Mesendoderm (in vitro differentiated cells): ENCODE measurements around the gene PARD3.

Experiments used
- DNase-seq: peaks from one replicate; pipeline ENCODE4 v3.0.0; 2013
- H2AK5ac ChIP-seq: 2 replicates; pipeline ENCODE4 v1.6.1; 2013; ENCODE audit warnings: low read length, inconsistent platforms
- H2BK120ac ChIP-seq: 2 replicates; pipeline ENCODE4 v1.6.1; 2013; ENCODE audit warnings: low read depth, mild to moderate bottlenecking, low read length, moderate library complexity, mixed read lengths
- H2BK15ac ChIP-seq: replicated peaks from 2 replicates; pipeline ENCODE4 v1.6.1; 2013; ENCODE audit warnings: low read depth, mild to moderate bottlenecking, moderate library complexity
- H2BK5ac ChIP-seq: 2 replicates; pipeline ENCODE4 v1.6.1; 2013; ENCODE audit warnings: low read length, inconsistent platforms
- H3K18ac ChIP-seq: 2 replicates; pipeline ENCODE4 v1.6.1; 2013; ENCODE audit warnings: mild to moderate bottlenecking, low read length, mixed read lengths
- H3K23ac ChIP-seq: one replicate; pipeline ENCODE4 v1.6.1; 2013; ENCODE audit warnings: low read length
- H3K27ac ChIP-seq: 2 replicates; pipeline ENCODE4 v1.5.1; 2013; ENCODE audit warnings: low read depth, mild to moderate bottlenecking, inconsistent platforms, low read length, moderate library complexity
- H3K27me3 ChIP-seq: 2 replicates; pipeline ENCODE4 v1.6.1; 2013; ENCODE audit warnings: low read length, control low read depth, mild to moderate bottlenecking, inconsistent platforms; ENCODE audit not compliant: insufficient read depth, poor library complexity
- H3K36me3 ChIP-seq: 2 replicates; pipeline ENCODE4 v1.6.1; 2013; ENCODE audit warnings: low read length, inconsistent platforms; ENCODE audit not compliant: control insufficient read depth, insufficient read depth
- H3K4ac ChIP-seq: one replicate; pipeline ENCODE4 v1.6.1; 2013; ENCODE audit warnings: low read depth, mild to moderate bottlenecking, low read length, moderate library complexity
- H3K4me1 ChIP-seq: 2 replicates; pipeline ENCODE4 v1.6.1; 2013; ENCODE audit warnings: low read depth, low read length, inconsistent platforms; ENCODE audit not compliant: control insufficient read depth
- H3K4me2 ChIP-seq: 2 replicates; pipeline ENCODE4 v1.6.1; 2013; ENCODE audit warnings: low read length
- H3K4me3 ChIP-seq: 2 replicates; pipeline ENCODE4 v1.5.1; 2013; ENCODE audit warnings: mild to moderate bottlenecking, low read length
- H3K56ac ChIP-seq: one replicate; pipeline ENCODE4 v1.6.1; 2013; ENCODE audit warnings: low read length
- H3K79me1 ChIP-seq: 2 replicates; pipeline ENCODE4 v1.6.1; 2013; ENCODE audit warnings: low read length, inconsistent platforms
- H3K79me2 ChIP-seq: 2 replicates; pipeline ENCODE4 v1.6.1; 2013; ENCODE audit warnings: mild to moderate bottlenecking, low read length; ENCODE audit not compliant: control insufficient read depth, insufficient read depth
- H3K9ac ChIP-seq: 2 replicates; pipeline ENCODE4 v1.6.1; 2013; ENCODE audit warnings: low read length, inconsistent platforms
- H4K5ac ChIP-seq: one replicate; pipeline ENCODE4 v1.6.1; 2013; ENCODE audit warnings: low read length
- H4K8ac ChIP-seq: one replicate; pipeline ENCODE4 v1.6.1; 2013; ENCODE audit warnings: low read depth, mild to moderate bottlenecking, control low read depth, low read length, moderate library complexity
- WGBS: extraction: QIAGEN DNeasy Blood & Tissue Kit; methylation state at CpG from one replicate; pipeline ENCODE4 v1.1.7; 2013; ENCODE audit warnings: low lambda C conversion rate, missing lambda C conversion rate; ENCODE audit not compliant: insufficient coverage; ENCODE audit errors: extremely low coverage; 5-methylcytosine and 5-hydroxymethylcytosine counted together

PARD3 gene

GRCh38 chr10:34731885-34732701, 83.0 kb downstream of the PARD3 start:
- H2AK5ac ChIP-seq, result no peak overlapping the region
- no peak overlapping the region for H3K23ac ChIP-seq
- H3K79me2 ChIP-seq, result peaks cover 37% of the 10 kb centered on the region
- no peak overlapping the region for H2BK5ac ChIP-seq
- no peak overlapping the region for H3K18ac ChIP-seq
- peaks cover 9% of the 10 kb centered on the region for H3K79me1 ChIP-seq
- H3K4me2 ChIP-seq, result no peak overlapping the region
- no peak overlapping the region for H3K9ac ChIP-seq
- H3K56ac ChIP-seq, result no peak overlapping the region
- no peak overlapping the region for H2BK15ac ChIP-seq
- H3K4ac ChIP-seq, result no peak overlapping the region
- no peaks in the 10 kb centered on the region for H3K4me1 ChIP-seq
- DNase-seq, result no peak
- no peak overlapping the region for H4K8ac ChIP-seq
- no peak overlapping the region for H2BK120ac ChIP-seq
- H3K27me3 ChIP-seq, result no peaks in the 10 kb centered on the region
- no peak overlapping the region for H3K4me3 ChIP-seq
- no peak overlapping the region for H3K27ac ChIP-seq
- no peaks in the 10 kb centered on the region for H3K36me3 ChIP-seq
- WGBS, result no CpG with 5 or more reads among the region's 7 CpGs
- no peak overlapping the region for H4K5ac ChIP-seq

GRCh38 chr10:34731213-34731612, 83.9 kb downstream of the PARD3 start:
- no peak overlapping the region for H2BK5ac ChIP-seq
- no peak overlapping the region for H3K9ac ChIP-seq
- H3K56ac ChIP-seq, result no peak overlapping the region
- no peak overlapping the region for H2BK120ac ChIP-seq
- H3K4me2 ChIP-seq, result no peak overlapping the region
- no peak overlapping the region for H3K27ac ChIP-seq
- no peak overlapping the region for H3K18ac ChIP-seq
- H3K4ac ChIP-seq, result no peak overlapping the region
- peaks cover 11% of the 10 kb centered on the region for H3K79me1 ChIP-seq
- H2AK5ac ChIP-seq, result no peak overlapping the region
- H4K8ac ChIP-seq, result no peak overlapping the region
- no peak for DNase-seq
- no peak overlapping the region for H2BK15ac ChIP-seq
- H3K79me2 ChIP-seq, result peaks cover 39% of the 10 kb centered on the region
- H4K5ac ChIP-seq, result no peak overlapping the region
- H3K4me1 ChIP-seq, result no peaks in the 10 kb centered on the region
- H3K4me3 ChIP-seq, result no peak overlapping the region
- no peak overlapping the region for H3K23ac ChIP-seq
- no peaks in the 10 kb centered on the region for H3K27me3 ChIP-seq
- no CpG with 5 or more reads among the region's 2 CpGs for WGBS
- no peaks in the 10 kb centered on the region for H3K36me3 ChIP-seq

GRCh38 chr10:34730726-34731125, 84.4 kb downstream of the PARD3 start:
- no peak overlapping the region for H3K4me2 ChIP-seq
- H3K79me1 ChIP-seq, result peaks cover 11% of the 10 kb centered on the region
- H2BK120ac ChIP-seq, result no peak overlapping the region
- no peak overlapping the region for H3K4ac ChIP-seq
- H4K5ac ChIP-seq, result no peak overlapping the region
- H3K56ac ChIP-seq, result no peak overlapping the region
- H3K36me3 ChIP-seq, result no peaks in the 10 kb centered on the region
- WGBS, result no CpG with 5 or more reads among the region's 7 CpGs
- no peak overlapping the region for H3K27ac ChIP-seq
- H3K9ac ChIP-seq, result no peak overlapping the region
- H2BK5ac ChIP-seq, result no peak overlapping the region
- no peak for DNase-seq
- no peak overlapping the region for H2AK5ac ChIP-seq
- H4K8ac ChIP-seq, result no peak overlapping the region
- no peaks in the 10 kb centered on the region for H3K27me3 ChIP-seq
- H3K23ac ChIP-seq, result no peak overlapping the region
- H3K4me3 ChIP-seq, result no peak overlapping the region
- no peaks in the 10 kb centered on the region for H3K4me1 ChIP-seq
- no peak overlapping the region for H2BK15ac ChIP-seq
- H3K18ac ChIP-seq, result no peak overlapping the region
- H3K79me2 ChIP-seq, result peaks cover 38% of the 10 kb centered on the region

- Histone ChIP-seq H3K27ac (no peak overlapping the region), H3K36me3 (no peaks in the 10 kb centered on the region), H2BK5ac (no peak overlapping the region), H2BK15ac (no peak overlapping the region), H2BK120ac (no peak overlapping the region), H3K4me3 (no peak overlapping the region), H3K79me2 (peaks cover 42% of the 10 kb centered on the region), H3K56ac (no peak overlapping the region), H3K79me1 (peaks cover 16% of the 10 kb centered on the region), H3K18ac (no peak overlapping the region), H3K9ac (no peak overlapping the region), H3K4me1 (no peaks in the 10 kb centered on the region), H3K23ac (no peak overlapping the region), H3K27me3 (no peaks in the 10 kb centered on the region), H3K4ac (no peak overlapping the region), H3K4me2 (no peak overlapping the region), H4K8ac (no peak overlapping the region), H4K5ac (no peak overlapping the region), H2AK5ac (no peak overlapping the region)
- no peak for DNase-seq
- WGBS, result no CpG with 5 or more reads among the region's 5 CpGs
These were observed 85.5 kb downstream of the PARD3 start for GRCh38 chr10:34729619-34730018.

GRCh38 chr10:34728361-34728760, 86.7 kb downstream of the PARD3 start:
- no peak overlapping the region for H3K9ac ChIP-seq
- H2BK5ac ChIP-seq, result no peak overlapping the region
- no peak overlapping the region for H3K56ac ChIP-seq
- no peak overlapping the region for H3K18ac ChIP-seq
- no peak overlapping the region for H2AK5ac ChIP-seq
- H2BK120ac ChIP-seq, result no peak overlapping the region
- no peaks in the 10 kb centered on the region for H3K27me3 ChIP-seq
- H3K4me2 ChIP-seq, result no peak overlapping the region
- H3K27ac ChIP-seq, result no peak overlapping the region
- H3K36me3 ChIP-seq, result no peaks in the 10 kb centered on the region
- peaks cover 43% of the 10 kb centered on the region for H3K79me2 ChIP-seq
- no CpG with 5 or more reads among the region's 1 CpG for WGBS
- H3K4ac ChIP-seq, result no peak overlapping the region
- no peaks in the 10 kb centered on the region for H3K4me1 ChIP-seq
- H3K23ac ChIP-seq, result no peak overlapping the region
- H4K5ac ChIP-seq, result no peak overlapping the region
- DNase-seq, result no peak
- peak overlapping the region; percentile 15 for H4K8ac ChIP-seq
- no peak overlapping the region for H2BK15ac ChIP-seq
- H3K79me1 ChIP-seq, result peaks cover 17% of the 10 kb centered on the region
- no peak overlapping the region for H3K4me3 ChIP-seq

- Histone ChIP-seq H4K8ac (no peak overlapping the region), H3K4me1 (no peaks in the 10 kb centered on the region), H2BK15ac (no peak overlapping the region), H2BK5ac (no peak overlapping the region), H2AK5ac (no peak overlapping the region), H4K5ac (no peak overlapping the region), H3K79me1 (peaks cover 17% of the 10 kb centered on the region), H3K56ac (no peak overlapping the region), H3K18ac (no peak overlapping the region), H3K9ac (no peak overlapping the region), H3K27ac (no peak overlapping the region), H3K27me3 (no peaks in the 10 kb centered on the region), H3K79me2 (peaks cover 42% of the 10 kb centered on the region), H3K4ac (no peak overlapping the region), H3K23ac (no peak overlapping the region), H2BK120ac (no peak overlapping the region), H3K4me2 (no peak overlapping the region), H3K4me3 (no peak overlapping the region), H3K36me3 (no peaks in the 10 kb centered on the region)
- WGBS, result no CpG with 5 or more reads among the region's 9 CpGs
- peak; percentile 28 for DNase-seq
These were observed 87.5 kb downstream of the PARD3 start for GRCh38 chr10:34727595-34728033.
